Skeletal muscle tissue (tissue), 4 donors: ENCODE data around the gene C1QTNF8. TPM values are rescaled to one million over a fixed set of nuclear protein-coding genes. Genes with fewer than 3 reads are reported as not detected.

Experiments
- H3K27ac ChIP-seq: one replicate; pipeline ENCODE4 v1.7.0; 2013; ENCODE audit warnings: mild to moderate bottlenecking, low read depth, low read length, inconsistent platforms
- H3K27me3 ChIP-seq, 3 donors: one replicate each; pipeline ENCODE4 v1.7.0; 2013; ENCODE audit warnings: low read length in 3 of 3; ENCODE audit not compliant: control insufficient read depth in 3 of 3, insufficient read depth in 3 of 3
- H3K36me3 ChIP-seq, 3 donors: one replicate each; pipeline ENCODE4 v1.7.0; 2013; ENCODE audit warnings: low read length in 3 of 3; ENCODE audit not compliant: control insufficient read depth in 3 of 3, insufficient read depth in 3 of 3
- H3K4me1 ChIP-seq, 3 donors: one replicate each; pipeline ENCODE4 v1.7.0; 2013; ENCODE audit warnings: low read length in 3 of 3, mild to moderate bottlenecking in 3 of 3; ENCODE audit not compliant: control insufficient read depth in 3 of 3, insufficient read depth in 3 of 3
- H3K4me3 ChIP-seq, 3 donors: one replicate each; pipeline ENCODE4 v1.7.0; 2013; ENCODE audit warnings: low read length in 3 of 3
- H3K9ac ChIP-seq, 3 donors: one replicate each; pipeline ENCODE4 v1.7.0; 2013; ENCODE audit warnings: low read length in 3 of 3, mild to moderate bottlenecking in 3 of 3, moderate library complexity in 2 of 3, low read depth in 1 of 3
- H3K9me3 ChIP-seq, 3 donors: one replicate each; pipeline ENCODE4 v1.7.0; 2013; ENCODE audit warnings: low read length in 3 of 3; ENCODE audit not compliant: control insufficient read depth in 3 of 3
- total RNA-seq: library from RNA; depleted of rRNA; stranded (reverse); fragments of >200 nt; gene quantifications from one replicate; pipeline ENCODE4 v1.2.3, GENCODE V29; 2014
- donor health status: Osteomylitis.

Gene C1QTNF8
- total RNA-seq, result not detected

GRCh38 chr16:1096169-1097082, at the start of gene C1QTNF8:
Gene C1QTNF8 (minus strand): TSS chr16:1096244. CDS start chr16:1094922, 1,322 bp downstream.
- H3K27ac ChIP-seq, result peak within 1 kb of the TSS; percentile 75
- peak within 1 kb of the TSS in 2 of 3 donors; percentile 50 to 53 for H3K9ac ChIP-seq
- no peaks in the 10 kb centered on the region for H3K36me3 ChIP-seq
- H3K4me1 ChIP-seq, result peaks cover 13 to 25% (median 23%) of the 10 kb centered on the region in 3 donors
- H3K4me3 ChIP-seq, result no peak within 1 kb of the TSS
- H3K27me3 ChIP-seq, result peaks cover 0 to 15% (median 4%) of the 10 kb centered on the region in 3 donors
- H3K9me3 ChIP-seq, result no peaks in the 10 kb centered on the region

GRCh38 chr16:1145383-1146100, 49.5 kb upstream of the C1QTNF8 start:
- Histone ChIP-seq H3K4me1 (no peaks in the 10 kb centered on the region), H3K27ac (no peak overlapping the region), H3K4me3 (no peak overlapping the region), H3K9ac (no peak overlapping the region), H3K36me3 (no peaks in the 10 kb centered on the region), H3K9me3 (peaks cover 0 to 3% (median 0%) of the 10 kb centered on the region in 3 donors), H3K27me3 (peaks cover 44 to 70% (median 47%) of the 10 kb centered on the region in 3 donors)

GRCh38 chr16:1144476-1145382, 48.7 kb upstream of the C1QTNF8 start:
- Histone ChIP-seq H3K36me3 (no peaks in the 10 kb centered on the region), H3K4me1 (no peaks in the 10 kb centered on the region), H3K27ac (no peak overlapping the region), H3K4me3 (no peak overlapping the region), H3K27me3 (peaks cover 40 to 69% (median 47%) of the 10 kb centered on the region in 3 donors), H3K9me3 (peaks cover 0 to 3% (median 0%) of the 10 kb centered on the region in 3 donors), H3K9ac (no peak overlapping the region)

GRCh38 chr16:1143761-1144450, 47.9 kb upstream of the C1QTNF8 start:
- Histone ChIP-seq H3K27me3 (peaks cover 32 to 69% (median 40%) of the 10 kb centered on the region in 3 donors), H3K9ac (no peak overlapping the region), H3K4me3 (no peak overlapping the region), H3K27ac (no peak overlapping the region), H3K4me1 (no peaks in the 10 kb centered on the region), H3K9me3 (peaks cover 0 to 3% (median 0%) of the 10 kb centered on the region in 3 donors), H3K36me3 (no peaks in the 10 kb centered on the region)

GRCh38 chr16:1142911-1143310, 46.9 kb upstream of the C1QTNF8 start:
- peaks cover 28 to 67% (median 43%) of the 10 kb centered on the region in 3 donors for H3K27me3 ChIP-seq

GRCh38 chr16:1141716-1142115, 45.7 kb upstream of the C1QTNF8 start:
- Histone ChIP-seq H3K9ac (no peak overlapping the region), H3K27ac (no peak overlapping the region), H3K27me3 (peaks cover 28 to 64% (median 40%) of the 10 kb centered on the region in 3 donors), H3K4me3 (no peak overlapping the region), H3K9me3 (no peaks in the 10 kb centered on the region), H3K36me3 (no peaks in the 10 kb centered on the region), H3K4me1 (no peaks in the 10 kb centered on the region)

More at GRCh38 chr16:1142911-1143310, 46.9 kb upstream of the C1QTNF8 start:
- Histone ChIP-seq H3K4me3 (no peak overlapping the region), H3K27ac (no peak overlapping the region), H3K36me3 (no peaks in the 10 kb centered on the region), H3K4me1 (no peaks in the 10 kb centered on the region), H3K9me3 (peaks cover 0 to 3% (median 0%) of the 10 kb centered on the region in 3 donors), H3K9ac (no peak overlapping the region)

GRCh38 chr16:1141191-1141590, 45.1 kb upstream of the C1QTNF8 start:
- H3K4me3 ChIP-seq, result no peak overlapping the region
- no peak overlapping the region for H3K9ac ChIP-seq
- no peaks in the 10 kb centered on the region for H3K36me3 ChIP-seq
- peaks cover 28 to 59% (median 40%) of the 10 kb centered on the region in 3 donors for H3K27me3 ChIP-seq
- no peak overlapping the region for H3K27ac ChIP-seq
- H3K9me3 ChIP-seq, result no peaks in the 10 kb centered on the region
- H3K4me1 ChIP-seq, result no peaks in the 10 kb centered on the region

GRCh38 chr16:1140582-1141162, 44.6 kb upstream of the C1QTNF8 start:
- no peaks in the 10 kb centered on the region for H3K36me3 ChIP-seq
- H3K9me3 ChIP-seq, result no peaks in the 10 kb centered on the region
- H3K27ac ChIP-seq, result no peak overlapping the region
- no peaks in the 10 kb centered on the region for H3K4me1 ChIP-seq
- no peak overlapping the region for H3K4me3 ChIP-seq
- H3K9ac ChIP-seq, result no peak overlapping the region
- H3K27me3 ChIP-seq, result peaks cover 28 to 60% (median 42%) of the 10 kb centered on the region in 3 donors
